Activated CD4-positive, alpha-beta T cell treated with anti-CD3 and anti-CD28 coated beads, Interleukin-2, amount 50 U/mL, for 24 hours (primary cell): ENCODE measurements around the gene MCTP1.

Experiments
- DNase-seq, 2 donors: peaks; one replicate each; pipeline ENCODE4 v3.0.0-alpha.2; 2020; ENCODE audit warnings: low read depth in 1 of 2, low spot score in 1 of 2

The MCTP1 gene

GRCh38 chr5:94777056-94777880 is 507.6 kb downstream of the MCTP1 start:
- DNase-seq, result no peak

GRCh38 chr5:94776167-94776566 is 508.7 kb downstream of the MCTP1 start:
- DNase-seq, result no peak

GRCh38 chr5:94775088-94775487 is 509.8 kb downstream of the MCTP1 start:
- no peak for DNase-seq

DNA sequence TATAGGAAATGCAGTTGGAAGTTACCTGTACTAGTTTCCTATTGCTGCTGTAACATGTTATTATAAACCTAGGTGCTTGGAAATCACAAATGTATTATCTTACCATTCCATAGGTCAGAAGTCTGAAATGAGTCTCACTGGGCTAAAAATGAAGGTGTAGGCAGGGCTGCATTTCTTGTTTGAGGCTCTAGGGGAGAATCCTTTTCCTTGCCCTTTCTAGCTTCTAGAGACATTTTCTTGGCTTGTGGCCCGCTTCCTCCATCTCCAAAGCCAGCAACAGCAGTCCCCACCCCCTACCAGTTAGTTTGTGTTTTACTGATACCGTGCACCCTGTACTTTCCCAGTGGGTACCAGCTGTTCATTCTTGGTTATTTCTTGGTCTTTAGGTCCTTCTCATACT is 513.2 kb downstream of the MCTP1 start:
- no peak for DNase-seq

DNA sequence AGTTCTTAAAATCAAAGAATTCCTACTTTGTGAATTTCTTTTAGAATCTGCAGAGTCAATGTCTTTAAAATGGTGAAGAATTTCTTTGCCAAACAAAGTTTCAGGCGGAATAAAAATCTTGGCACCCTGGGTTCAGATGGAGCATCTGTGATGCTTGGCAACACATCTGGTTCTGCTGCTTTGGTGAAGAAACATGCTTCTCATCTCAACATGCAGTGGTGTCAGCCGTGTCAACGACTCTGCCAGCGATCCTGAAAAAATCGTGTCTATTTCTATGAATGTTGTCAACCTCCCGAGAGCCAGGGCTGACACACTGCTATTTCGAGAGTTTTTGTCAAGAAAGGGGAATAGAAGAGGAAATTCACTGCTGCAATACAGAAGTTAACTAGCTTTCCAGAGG is 514.9 kb downstream of the MCTP1 start:
- no peak for DNase-seq

DNA sequence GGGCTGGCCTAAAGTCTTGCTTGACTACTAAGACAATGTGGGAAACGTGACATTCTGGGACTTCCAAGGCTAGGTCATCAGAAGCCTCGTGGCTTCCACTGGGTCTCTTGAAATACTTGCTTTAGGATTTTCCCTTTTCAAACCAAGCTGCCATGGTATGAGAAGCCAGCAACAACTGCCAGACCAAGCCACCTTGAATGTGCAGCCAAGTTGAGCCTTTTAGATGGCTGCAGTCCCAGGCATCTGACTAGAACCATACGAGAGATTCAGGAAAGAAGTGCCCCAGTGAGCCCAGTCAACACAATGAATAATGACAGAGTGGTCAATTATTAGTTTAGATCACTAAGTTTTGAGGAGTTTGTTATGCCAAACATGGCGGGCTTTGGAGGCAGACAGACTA is 523.1 kb downstream of the MCTP1 start:
- no peak for DNase-seq

GRCh38 chr5:94761055-94761454 is 523.8 kb downstream of the MCTP1 start:
- DNase-seq, result no peak

DNA sequence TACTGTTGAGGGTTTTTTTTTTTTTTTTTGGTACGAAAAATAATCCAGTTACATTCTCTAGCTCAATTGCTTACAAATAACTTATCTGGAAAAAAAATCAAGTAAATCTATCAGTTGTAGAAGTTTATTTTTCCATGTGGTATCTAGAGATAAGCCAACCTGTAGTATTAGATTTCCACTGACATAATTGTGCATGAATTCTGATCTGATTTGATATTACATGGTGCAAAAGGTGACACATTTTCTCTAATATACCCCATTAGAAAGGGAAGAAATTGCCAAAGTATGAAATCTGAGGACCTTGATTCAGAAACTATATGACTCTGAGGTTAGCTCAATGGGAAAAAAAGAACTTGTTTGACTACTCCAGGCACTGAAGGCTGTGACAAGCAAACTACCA is 524.9 kb downstream of the MCTP1 start:
- no peak for DNase-seq

- no peak for DNase-seq
These were observed 525.9 kb downstream of the MCTP1 start for GRCh38 chr5:94759022-94759421.

GRCh38 chr5:94754824-94755223 is 530.1 kb downstream of the MCTP1 start:
- no peak for DNase-seq

- DNase-seq, result no peak
These were observed 533.4 kb downstream of the MCTP1 start for GRCh38 chr5:94751460-94751859.

DNA sequence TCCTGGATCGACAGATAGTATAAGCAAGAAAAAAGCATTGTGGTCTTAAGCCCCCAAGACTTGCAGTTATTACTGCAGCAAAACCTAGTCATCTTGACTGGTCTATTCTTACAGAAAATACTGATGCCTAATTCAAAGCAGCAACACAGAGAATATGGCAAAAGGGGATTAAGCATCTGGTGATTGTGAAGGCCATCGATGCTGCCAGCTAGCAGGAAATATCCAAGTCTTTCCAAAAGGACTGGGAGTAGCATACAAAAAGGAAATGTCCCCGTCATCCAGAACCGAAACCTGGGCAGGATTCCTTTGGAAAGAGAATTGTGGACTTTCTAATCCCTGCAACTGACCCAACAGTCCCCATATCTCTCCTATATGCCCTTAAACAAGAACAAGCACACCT is 534.2 kb downstream of the MCTP1 start:
- no peak for DNase-seq

DNA sequence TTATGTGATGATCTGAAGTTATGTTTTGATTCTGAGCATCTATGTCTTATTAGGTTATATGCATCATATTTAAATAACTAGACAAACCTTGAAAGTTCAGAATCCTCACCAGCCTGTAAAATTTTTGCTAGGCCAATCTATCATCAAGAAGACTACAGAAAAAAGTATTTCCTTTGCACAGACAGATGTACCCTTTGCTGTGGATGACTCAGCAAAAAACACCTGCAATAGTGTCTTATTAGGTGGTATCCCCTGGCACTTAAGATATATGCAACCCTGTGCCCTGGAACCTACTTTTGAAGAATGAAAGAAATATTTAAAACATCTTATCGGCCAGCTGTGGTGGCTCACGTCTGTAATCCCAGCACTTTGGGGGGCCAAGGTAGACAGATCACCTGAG is 535.9 kb downstream of the MCTP1 start:
- no peak for DNase-seq

GRCh38 chr5:94748212-94748611 is 536.7 kb downstream of the MCTP1 start:
- no peak for DNase-seq

DNA sequence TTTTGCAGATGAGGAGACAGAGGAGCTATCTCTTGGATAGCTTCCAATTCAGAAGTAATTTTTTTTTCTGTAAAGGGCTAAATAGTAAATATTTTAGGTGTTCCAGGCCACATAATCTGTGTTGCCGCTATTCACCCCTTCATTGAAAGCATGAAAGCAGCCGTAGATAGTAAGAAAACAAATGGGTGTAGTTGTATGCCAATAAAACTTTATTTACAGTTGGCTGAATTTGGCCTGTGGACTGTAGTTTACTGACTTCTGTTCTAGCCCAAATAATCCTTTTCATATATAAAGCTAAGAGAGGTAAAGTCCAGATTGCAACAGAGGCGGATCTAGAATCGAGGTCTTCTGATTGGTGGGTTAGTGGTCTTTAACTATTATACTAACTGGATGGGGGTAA is 537.5 kb downstream of the MCTP1 start:
- DNase-seq, result no peak

DNA sequence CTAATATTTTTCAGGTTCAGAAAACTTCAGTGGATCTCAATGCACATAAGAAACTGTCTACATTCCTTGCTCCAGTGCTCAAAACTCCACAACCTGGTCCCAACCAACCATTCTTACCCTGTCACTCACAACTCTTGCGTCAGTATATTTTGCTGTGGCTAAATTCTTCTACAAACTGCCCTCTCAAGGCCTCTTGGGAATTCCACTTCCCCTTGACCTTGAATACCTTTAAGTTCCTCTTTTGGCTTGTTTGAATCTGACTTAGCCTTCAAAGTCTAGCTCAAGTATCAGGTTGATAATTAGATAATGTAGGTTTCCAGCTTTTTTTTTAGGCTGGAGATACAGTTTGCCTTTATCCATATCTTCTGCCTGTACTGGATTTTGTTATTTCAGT is 538.2 kb downstream of the MCTP1 start:
- DNase-seq, result no peak

DNA sequence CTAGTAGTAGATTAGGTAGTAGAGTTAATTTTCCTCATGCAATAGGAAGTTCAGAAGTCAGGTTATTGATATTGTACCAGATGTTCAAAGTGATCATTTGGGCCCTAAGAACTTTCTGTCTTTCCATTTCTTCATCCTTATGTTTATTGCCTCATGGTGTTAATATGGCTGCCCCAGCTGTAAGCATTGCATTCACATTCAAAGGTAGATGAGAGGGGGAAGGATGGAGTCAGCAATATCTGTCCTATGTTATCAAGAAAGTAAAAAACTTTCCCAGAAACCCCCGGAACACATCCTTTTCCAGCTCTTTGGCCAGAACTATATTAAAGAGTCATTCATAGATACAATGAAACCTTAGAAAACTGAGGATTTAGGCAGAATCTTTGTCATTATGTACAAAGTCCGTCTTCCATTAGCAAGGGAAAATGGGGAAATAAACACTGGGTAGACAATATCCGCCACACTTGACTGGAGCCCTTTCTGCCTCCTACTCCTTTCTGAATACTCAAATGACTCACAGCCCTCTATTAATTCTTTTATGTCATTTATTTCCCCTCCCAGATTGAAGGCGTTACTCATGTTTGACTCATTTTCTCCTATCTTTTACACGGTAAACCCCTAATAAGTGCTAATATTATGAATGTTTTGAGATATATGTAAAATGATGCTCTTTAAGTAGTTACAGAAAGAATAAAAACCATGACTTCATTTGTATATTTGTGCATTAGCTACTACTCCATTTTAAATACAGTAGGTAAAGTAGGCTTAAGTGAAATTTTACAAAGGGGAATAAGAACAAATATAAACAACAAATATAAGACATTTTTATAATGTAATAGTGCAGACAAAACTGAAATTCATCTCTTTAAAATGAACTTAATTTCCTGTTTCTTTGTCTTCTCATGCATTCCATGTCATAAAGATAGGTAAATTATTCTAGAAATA is 538.8 kb downstream of the MCTP1 start:
- DNase-seq, result peak in 1 of 2 donors; percentile 0

DNA sequence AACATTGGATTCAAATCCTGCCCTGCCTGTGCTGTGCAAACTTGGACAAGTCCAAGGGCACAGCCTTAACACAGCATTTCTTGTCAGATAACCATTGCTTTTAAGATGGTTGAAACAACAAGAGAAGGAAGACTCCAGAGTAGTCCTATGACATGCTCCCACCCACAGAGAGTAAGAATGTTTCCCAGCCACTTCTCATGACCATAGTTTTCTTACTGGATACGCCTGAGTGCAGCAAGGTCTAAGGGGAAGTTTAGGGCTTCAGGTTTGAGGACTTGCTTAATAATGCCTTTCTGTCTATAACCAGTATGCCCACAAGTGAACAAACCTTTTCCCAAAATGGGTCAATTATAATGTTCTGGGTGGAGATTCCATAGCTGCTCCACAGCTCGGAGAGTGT is 540.0 kb downstream of the MCTP1 start:
- no peak for DNase-seq

DNA sequence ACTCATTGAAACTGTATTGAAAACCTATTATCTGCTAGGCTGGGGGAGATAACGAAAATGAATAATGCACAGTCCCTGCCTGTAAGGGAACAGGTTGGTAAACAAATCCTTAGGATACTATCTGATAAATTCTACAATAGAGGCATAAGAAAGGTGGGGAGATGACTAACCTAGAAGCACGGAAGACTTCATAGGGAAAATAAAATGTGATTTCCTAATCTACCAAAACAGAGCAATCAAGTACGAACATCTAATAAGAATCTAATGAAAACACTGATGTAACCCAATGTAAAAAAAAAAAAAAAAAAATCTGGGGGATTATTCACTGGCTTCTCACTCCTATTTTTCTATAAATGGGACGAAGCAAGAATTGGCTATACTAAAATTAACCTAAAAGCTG is 542.0 kb downstream of the MCTP1 start:
- no peak for DNase-seq

DNA sequence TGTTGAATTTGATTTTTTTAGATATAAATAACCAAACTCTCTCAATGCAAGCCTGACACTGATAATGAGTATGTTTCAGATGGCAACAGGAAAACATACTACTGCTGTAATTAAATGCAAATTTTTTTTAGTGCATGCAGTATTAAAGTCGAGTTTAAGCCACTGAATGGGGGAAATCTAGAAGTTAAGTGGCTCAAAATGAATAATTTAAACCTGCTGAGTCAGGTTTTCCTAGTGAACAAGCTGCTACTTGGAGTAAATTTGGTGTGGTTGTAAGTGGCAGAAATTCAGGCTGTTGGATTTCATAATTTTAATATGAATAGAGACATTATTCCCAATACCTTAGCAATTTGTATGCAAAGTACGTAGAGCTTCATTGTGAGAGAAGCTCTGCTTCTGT is 544.6 kb downstream of the MCTP1 start:
- DNase-seq, result no peak

DNA sequence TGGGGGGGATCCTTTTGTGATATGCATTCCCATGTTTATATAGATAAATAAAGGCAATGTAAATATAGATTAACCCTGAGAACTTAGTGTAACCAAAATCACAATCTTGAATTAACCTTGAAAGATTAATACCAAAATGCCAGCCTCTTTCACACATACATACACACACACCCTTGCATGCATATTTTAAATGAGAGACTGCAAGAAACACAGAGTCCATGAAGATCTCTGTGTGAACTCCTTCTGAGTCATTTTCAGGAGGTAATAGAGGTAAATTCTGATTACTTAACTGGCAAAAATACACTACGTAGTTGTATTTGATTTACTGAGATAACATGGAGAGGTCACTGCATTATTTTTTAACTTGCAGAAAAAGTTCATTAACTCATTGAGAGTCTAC is 548.4 kb downstream of the MCTP1 start:
- DNase-seq, result no peak

GRCh38 chr5:94731471-94731870 is 553.4 kb downstream of the MCTP1 start:
- DNase-seq, result no peak
